IgD-negative memory B cell (primary cell): Measurements from ENCODE around the gene PCGF2. TPM values are rescaled to one million over a fixed set of nuclear protein-coding genes. Genes with fewer than 3 reads are reported as not detected.
A peak's percentile ranks its signal among the peaks of the same experiment; 100 is the strongest.

Source experiments
- H3K27ac Mint-ChIP-seq, 3 donors: one replicate each; pipeline ENCODE4 v1.8.0; 2020 to 2022; ENCODE audit warnings: mild to moderate bottlenecking in 3 of 3, mixed read lengths in 3 of 3, moderate library complexity in 1 of 3
- H3K27me3 Mint-ChIP-seq: one replicate; pipeline ENCODE4 v1.8.0; 2021; ENCODE audit warnings: mixed read lengths
- H3K36me3 Mint-ChIP-seq: one replicate; pipeline ENCODE4 v1.8.0; 2020; ENCODE audit warnings: mild to moderate bottlenecking, mixed read lengths
- H3K4me1 Mint-ChIP-seq, 3 donors: one replicate each; pipeline ENCODE4 v1.8.0; 2020 to 2022; ENCODE audit warnings: mixed read lengths in 3 of 3, mild to moderate bottlenecking in 1 of 3
- H3K4me3 Mint-ChIP-seq, 4 donors: one replicate each; pipeline ENCODE4 v1.8.0; 2020 to 2022; ENCODE audit warnings: mild to moderate bottlenecking in 4 of 4, mixed read lengths in 4 of 4, moderate library complexity in 3 of 4
- H3K9me3 Mint-ChIP-seq, 3 donors: one replicate each; pipeline ENCODE4 v1.8.0; 2020 to 2021; ENCODE audit warnings: mixed read lengths in 3 of 3, mild to moderate bottlenecking in 1 of 3
- polyA plus RNA-seq: library from polyadenylated mRNA; unstranded; fragments of 300-500 nt; fragmentation: Illumina TruSeq; gene quantifications from one replicate; pipeline ENCODE4 v1.2.3, GENCODE V29; 2021

Gene PCGF2
- polyA plus RNA-seq, 1 donor from 2014 or later, result not detected

DNA sequence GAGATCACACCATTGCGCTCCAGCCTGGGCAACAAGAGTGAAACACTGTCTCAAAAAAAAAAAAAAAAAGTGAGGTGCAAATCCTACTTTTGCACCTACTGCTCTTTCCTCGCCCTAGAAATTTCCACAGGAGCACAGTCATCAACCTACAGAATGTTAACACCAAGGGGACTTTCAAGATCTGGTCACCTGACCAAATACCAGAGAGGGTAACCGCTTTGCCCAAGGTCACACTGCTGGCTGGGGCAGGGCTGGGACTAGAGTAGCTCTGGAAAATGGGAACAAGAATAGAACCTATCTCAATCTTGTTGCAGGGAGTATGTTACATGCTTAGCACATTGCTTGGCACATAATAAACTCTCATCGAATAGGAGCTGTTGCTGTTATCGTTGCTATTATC, 49.4 kb downstream of the PCGF2 start:
- Mint-ChIP-seq H3K9me3 (no peaks in the 10 kb centered on the region), H3K27me3 (peaks cover 2% of the 10 kb centered on the region), H3K4me1 (peaks cover 7 to 16% (median 11%) of the 10 kb centered on the region in 3 donors), H3K36me3 (no peaks in the 10 kb centered on the region), H3K4me3 (no peak overlapping the region), H3K27ac (no peak overlapping the region)

DNA sequence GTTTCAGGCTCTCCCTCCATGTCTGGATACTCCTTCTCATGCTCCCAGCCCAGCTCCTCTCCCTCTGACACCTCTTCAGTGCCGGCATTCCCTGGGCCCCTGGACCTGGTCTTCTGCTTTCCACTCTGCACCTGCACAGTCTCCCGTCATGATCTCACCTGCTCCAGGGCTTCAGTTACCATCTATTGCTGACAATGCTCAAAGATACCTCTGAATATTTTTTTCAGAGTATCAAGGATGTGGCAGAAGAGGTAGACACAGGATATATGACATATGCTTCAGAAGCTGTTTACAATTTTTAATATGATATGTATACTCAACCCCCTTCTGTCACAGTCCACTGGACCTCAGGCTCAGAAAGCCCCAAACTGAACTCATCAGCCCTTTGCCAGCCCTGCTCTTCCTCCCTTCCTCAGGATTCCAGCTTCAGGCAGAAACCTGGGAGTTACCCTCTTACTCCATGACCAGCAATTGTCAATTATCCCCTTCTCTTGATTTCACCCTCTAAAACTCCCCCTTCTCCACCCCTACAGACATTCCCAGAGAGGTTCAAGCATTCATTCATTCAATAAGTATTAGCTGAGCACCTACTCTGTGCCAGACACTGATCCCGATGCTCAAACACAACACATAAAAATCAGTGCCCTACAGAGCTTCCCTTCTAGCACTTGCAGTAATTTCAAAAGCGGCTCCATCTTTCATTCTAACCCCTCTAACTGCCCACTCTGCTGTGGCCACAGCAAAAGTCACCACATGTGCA, 50.9 kb downstream of the PCGF2 start:
- Mint-ChIP-seq H3K27ac (peak overlapping the region; percentile 7 to 32 (median 13)), H3K36me3 (no peaks in the 10 kb centered on the region), H3K4me1 (peaks cover 5 to 16% (median 7%) of the 10 kb centered on the region in 3 donors), H3K9me3 (no peaks in the 10 kb centered on the region), H3K4me3 (no peak overlapping the region), H3K27me3 (peaks cover 2% of the 10 kb centered on the region)

DNA sequence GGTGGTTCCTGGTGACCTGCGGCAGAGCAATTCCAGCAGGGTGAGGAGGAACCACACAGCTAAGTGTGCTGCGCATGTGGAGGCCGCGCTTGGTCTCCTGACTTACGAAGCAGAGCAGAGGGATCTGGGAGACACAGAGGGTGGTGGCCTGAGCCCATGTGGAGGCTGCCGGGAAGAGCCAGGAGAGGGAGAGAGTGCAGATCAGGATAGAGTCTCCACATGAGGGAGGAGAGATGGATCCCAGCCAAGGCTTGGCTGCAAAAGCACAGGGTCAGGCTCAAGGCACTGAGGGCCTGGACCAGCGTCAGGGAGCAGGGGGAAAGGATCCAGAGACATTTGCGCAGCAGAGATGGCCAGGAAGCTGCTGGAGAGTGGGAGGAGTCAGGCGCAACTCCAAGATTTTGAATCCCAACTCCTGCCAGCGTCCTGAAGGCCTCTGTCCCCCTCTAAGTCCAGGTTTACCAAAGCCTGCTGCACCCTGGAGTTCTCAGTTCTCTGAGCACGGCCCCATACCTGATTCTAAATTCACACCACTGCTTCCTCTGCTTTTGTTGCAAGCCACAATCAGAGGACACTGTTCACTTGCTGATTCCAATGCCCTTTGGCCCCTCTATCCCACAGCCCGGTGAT, 54.3 kb downstream of the PCGF2 start:
- Mint-ChIP-seq H3K4me3 (no peak overlapping the region), H3K27me3 (peaks cover 3% of the 10 kb centered on the region), H3K4me1 (peaks cover 0 to 3% (median 2%) of the 10 kb centered on the region in 3 donors), H3K27ac (no peak overlapping the region), H3K9me3 (no peaks in the 10 kb centered on the region), H3K36me3 (peaks cover under 1% of the 10 kb centered on the region)

DNA sequence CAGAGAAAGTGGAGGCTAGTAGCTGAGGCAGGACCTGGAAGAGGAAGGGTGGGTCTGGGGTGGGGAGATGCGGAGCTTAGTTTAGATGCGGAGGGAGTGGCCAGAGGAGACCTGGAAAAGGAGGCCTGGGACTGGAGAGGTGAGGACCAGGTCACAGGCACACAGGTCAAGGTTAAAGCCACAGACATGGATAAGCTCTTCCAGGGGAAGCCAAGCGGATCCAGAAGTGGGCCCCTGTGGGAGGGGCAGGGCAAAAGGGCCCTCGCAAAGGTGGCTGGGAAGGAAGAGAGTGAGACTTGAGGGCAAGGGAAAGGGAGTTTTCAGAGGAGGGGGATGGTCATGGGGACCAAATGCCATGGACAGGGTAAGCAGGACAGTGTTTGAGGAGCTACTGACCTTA, 57.0 kb downstream of the PCGF2 start:
- H3K36me3 Mint-ChIP-seq, result peaks cover 1% of the 10 kb centered on the region
- H3K9me3 Mint-ChIP-seq, result no peaks in the 10 kb centered on the region
- H3K4me3 Mint-ChIP-seq, result no peak overlapping the region
- no peaks in the 10 kb centered on the region for H3K4me1 Mint-ChIP-seq
- peaks cover 3% of the 10 kb centered on the region for H3K27me3 Mint-ChIP-seq
- H3K27ac Mint-ChIP-seq, result no peak overlapping the region

DNA sequence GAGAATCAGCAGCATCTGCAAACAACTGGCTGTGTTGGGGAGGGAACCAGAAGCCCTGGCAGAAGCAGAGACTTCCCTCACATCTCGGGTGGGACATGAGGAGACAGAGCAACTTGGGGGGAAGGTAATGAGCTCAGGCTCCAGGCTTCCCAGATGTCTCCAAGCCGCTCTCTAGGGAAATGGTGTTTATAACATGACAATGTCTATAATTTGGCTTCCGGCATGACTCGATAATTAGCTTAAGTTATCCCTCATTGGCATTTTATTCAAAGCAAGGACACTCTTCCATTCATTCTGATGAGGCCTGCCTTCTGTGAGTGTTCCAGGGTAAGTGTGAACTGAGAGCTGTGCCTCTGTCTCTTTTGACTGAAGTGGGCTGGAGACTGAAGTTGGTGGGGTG, 57.8 kb downstream of the PCGF2 start:
- Mint-ChIP-seq H3K4me1 (no peaks in the 10 kb centered on the region), H3K27me3 (peaks cover 6% of the 10 kb centered on the region), H3K27ac (no peak overlapping the region), H3K9me3 (no peaks in the 10 kb centered on the region), H3K36me3 (peaks cover 3% of the 10 kb centered on the region), H3K4me3 (no peak overlapping the region)

DNA sequence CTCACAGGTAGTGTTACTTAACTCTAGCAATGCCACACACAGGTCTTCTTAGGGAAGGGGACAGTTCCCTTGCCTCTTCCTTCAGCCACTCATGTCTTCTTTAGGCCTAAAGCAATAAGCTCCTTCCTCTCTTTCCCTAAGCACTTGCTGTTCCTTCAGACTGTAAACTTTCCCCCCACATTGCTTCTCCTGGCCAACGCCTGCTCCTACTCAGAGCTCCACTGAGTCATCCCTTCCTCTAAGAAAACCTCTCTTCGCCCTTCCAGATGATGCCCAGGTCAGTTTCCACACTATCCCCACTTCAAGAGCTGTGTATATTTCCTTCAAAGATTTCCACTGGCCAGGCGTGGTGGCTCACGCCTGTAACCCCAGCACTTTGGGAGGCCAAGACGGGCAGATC, 60.9 kb downstream of the PCGF2 start:
- Mint-ChIP-seq H3K27me3 (peaks cover 11% of the 10 kb centered on the region), H3K36me3 (peaks cover 3% of the 10 kb centered on the region), H3K9me3 (no peaks in the 10 kb centered on the region), H3K27ac (no peak overlapping the region), H3K4me3 (no peak overlapping the region), H3K4me1 (no peaks in the 10 kb centered on the region)

DNA sequence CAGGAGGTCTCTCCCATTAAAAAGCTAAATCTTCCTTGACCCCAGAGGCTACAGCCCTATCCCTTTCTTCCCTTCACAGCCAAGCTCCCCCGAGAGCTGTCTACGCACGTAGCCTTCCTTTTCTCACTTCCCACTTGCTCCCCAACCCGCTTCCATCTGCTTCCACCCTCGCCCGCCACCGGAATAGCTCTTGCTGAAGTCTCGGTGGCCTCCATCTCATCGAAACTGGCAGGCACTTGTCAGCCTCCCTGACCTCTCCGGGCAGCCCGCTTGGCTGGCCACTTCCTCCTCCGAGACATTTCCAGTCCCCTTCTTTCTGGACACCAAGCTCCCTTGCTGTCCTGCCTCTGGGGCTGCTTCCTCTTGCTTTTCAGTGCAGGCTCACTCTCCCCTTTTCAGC, 62.6 kb downstream of the PCGF2 start:
- peaks cover 3% of the 10 kb centered on the region for H3K36me3 Mint-ChIP-seq
- no peaks in the 10 kb centered on the region for H3K9me3 Mint-ChIP-seq

More for the DNA sequence above, 62.6 kb downstream of the PCGF2 start:
- Mint-ChIP-seq H3K27ac (no peak overlapping the region), H3K27me3 (peaks cover 11% of the 10 kb centered on the region), H3K4me3 (no peak overlapping the region), H3K4me1 (no peaks in the 10 kb centered on the region)

Other genes with a start within 250 kb of the PCGF2 start
- gene SRCIN1, start 142.4 kb downstream of the PCGF2 start, polyA plus RNA-seq, result not detected
- not detected for gene EPOP, start 73.4 kb downstream of the PCGF2 start, polyA plus RNA-seq
- gene MLLT6, start 43.1 kb downstream of the PCGF2 start, polyA plus RNA-seq, result 7.9 TPM
- gene CISD3, start 18.0 kb downstream of the PCGF2 start, polyA plus RNA-seq, result 29.1 TPM
- 426 TPM for gene PSMB3, start 4.4 kb upstream of the PCGF2 start, polyA plus RNA-seq
- 11.5 TPM for gene PIP4K2B, start 51.2 kb upstream of the PCGF2 start, polyA plus RNA-seq
- 17.1 TPM for gene CWC25, start 77.0 kb upstream of the PCGF2 start, polyA plus RNA-seq
- 1,385 TPM for gene RPL23, start 105.4 kb upstream of the PCGF2 start, polyA plus RNA-seq
- 44.5 TPM for gene LASP1, start 121.7 kb upstream of the PCGF2 start, polyA plus RNA-seq
- not detected for gene FBXO47, start 219.1 kb upstream of the PCGF2 start, polyA plus RNA-seq